B cell (primary cell): Measurements from ENCODE around the gene ATAD2B. TPM values are rescaled to one million over a fixed set of nuclear protein-coding genes. Genes with fewer than 3 reads are reported as not detected.

ENCODE experiments used
- ATAC-seq: fragments of 200-7000 bp; cut with Tn5 transposase; one replicate; pipeline ENCODE4 v1.10.0; 2021; ENCODE audit warnings: low read depth, mild to moderate bottlenecking, moderate number of reproducible peaks, moderate library complexity
- CTCF ChIA-PET: fragments of 350-600 bp; sonication (Branson Sonifier 250); formaldehyde crosslinking; loops from one replicate; lab custom pipeline; 2021; ENCODE audit warnings: antibody characterized with exemption, inconsistent platforms; lab: Charles Lee
- POLR2A ChIA-PET: fragments of 350-600 bp; sonication (Branson Sonifier 250); formaldehyde crosslinking; loops from one replicate; lab custom pipeline; 2021; ENCODE audit warnings: antibody characterized with exemption; lab: Charles Lee
- DNase-seq: peaks from one replicate; pipeline ENCODE4 v3.0.0; 2013
- H2AFZ ChIP-seq: 2 replicates; pipeline ENCODE4 v1.6.1; 2012; ENCODE audit warnings: mild to moderate bottlenecking, low read depth, low read length; ENCODE audit not compliant: insufficient read depth, poor library complexity, severe bottlenecking
- H3K27ac ChIP-seq, 2 donors: 1 replicate in 1 of 2; 2 replicates in 1 of 2; pipeline ENCODE4 v1.5.1; 2012 to 2013; ENCODE audit warnings: low read length in 2 of 2, mild to moderate bottlenecking in 2 of 2, moderate library complexity in 1 of 2
- H3K27me3 ChIP-seq, 4 experiments: fragments of 200-600 bp in 1 of 4; sonication (generic) in 1 of 4; replicated peaks in 1 of 4; 1 replicate in 2 of 4; 2 replicates in 2 of 4; pipeline versions ENCODE4 v1.6.1 to v1.7.0; 2013 to 2016; ENCODE audit warnings: low read length in 3 of 4, mild to moderate bottlenecking in 2 of 4, mixed read lengths in 1 of 4, moderate library complexity in 1 of 4; ENCODE audit not compliant: insufficient read depth in 4 of 4, control insufficient read depth in 3 of 4; ENCODE audit errors: control extremely low read depth in 1 of 4
- H3K36me3 ChIP-seq, 2 experiments: replicated peaks in 1 of 2; 1 replicate in 1 of 2; 2 replicates in 1 of 2; pipeline versions ENCODE4 v1.6.1 to v1.7.1; 2013; ENCODE audit warnings: low read length in 1 of 2; ENCODE audit not compliant: insufficient read depth in 2 of 2, control insufficient read depth in 1 of 2; ENCODE audit errors: control extremely low read depth in 1 of 2, extremely low read depth in 1 of 2
- H3K4me1 ChIP-seq, 2 donors: fragments of 200-600 bp in 1 of 2; sonication (generic) in 1 of 2; 1 replicate in 1 of 2; 2 replicates in 1 of 2; pipeline versions ENCODE4 v1.5.1 to v1.6.1; 2013 to 2017; ENCODE audit warnings: low read length in 2 of 2; ENCODE audit not compliant: control insufficient read depth in 2 of 2, insufficient read depth in 2 of 2
- H3K4me2 ChIP-seq: replicated peaks from 2 replicates; pipeline ENCODE3; 2012; ENCODE audit warnings: mild to moderate bottlenecking, low read depth, low read length; ENCODE audit not compliant: poor library complexity, severe bottlenecking
- H3K4me3 ChIP-seq, 5 experiments: fragments of 200-600 bp in 1 of 5; sonication (generic) in 1 of 5; 1 replicate in 3 of 5; 2 replicates in 2 of 5; pipeline versions ENCODE4 v1.5.1 to v1.7.0; 2011 to 2016; ENCODE audit warnings: low read length in 4 of 5, mild to moderate bottlenecking in 4 of 5, low read depth in 2 of 5, control low read depth in 1 of 5, moderate library complexity in 1 of 5; ENCODE audit not compliant: insufficient read depth in 1 of 5; ENCODE audit errors: control extremely low read depth in 1 of 5, extremely low read depth in 1 of 5
- H3K79me2 ChIP-seq: fragments of 200-600 bp; sonication (generic); one replicate; pipeline ENCODE4 v1.6.0; 2016; ENCODE audit warnings: low read length; ENCODE audit not compliant: control insufficient read depth, insufficient read depth
- H3K9ac ChIP-seq: fragments of 200-600 bp; sonication (generic); 2 replicates; pipeline ENCODE4 v1.6.1; 2017; ENCODE audit warnings: mild to moderate bottlenecking, low read length, moderate library complexity
- H3K9me3 ChIP-seq, 3 donors: one replicate each; pipeline versions ENCODE4 v1.6.1 to v1.7.1; 2013; ENCODE audit warnings: low read length in 2 of 3; ENCODE audit not compliant: control insufficient read depth in 2 of 3, insufficient read depth in 1 of 3; ENCODE audit errors: control extremely low read depth in 1 of 3
- H4K20me1 ChIP-seq: 2 replicates; pipeline ENCODE4 v1.6.0; 2012; ENCODE audit warnings: mild to moderate bottlenecking, low read length; ENCODE audit not compliant: insufficient read depth, control insufficient read depth, poor library complexity, severe bottlenecking
- H3K27ac Mint-ChIP-seq: one replicate; pipeline ENCODE4 v1.8.0; 2021; ENCODE audit warnings: mixed read lengths
- H3K27me3 Mint-ChIP-seq: one replicate; pipeline ENCODE4 v1.8.0; 2021; ENCODE audit warnings: mixed read lengths
- H3K4me1 Mint-ChIP-seq: one replicate; pipeline ENCODE4 v1.8.0; 2021; ENCODE audit warnings: mixed read lengths
- H3K4me3 Mint-ChIP-seq: one replicate; pipeline ENCODE4 v1.8.0; 2021; ENCODE audit warnings: mixed read lengths
- H3K9me3 Mint-ChIP-seq: one replicate; pipeline ENCODE4 v1.8.0; 2022; ENCODE audit warnings: mixed read lengths; ENCODE audit not compliant: insufficient read depth
- EZH2 ChIP-seq: IDR thresholded peaks from 2 replicates; pipeline ENCODE4 v1.6.1; 2012; ENCODE audit warnings: borderline replicate concordance, low read depth, mild to moderate bottlenecking, moderate library complexity, low read length; ENCODE audit not compliant: insufficient read depth, poor library complexity, severe bottlenecking
- WGBS: methylation state at CpG from one replicate; pipeline ENCODE4 v1.1.5; 2013; ENCODE audit warnings: missing lambda C conversion rate; ENCODE audit not compliant: insufficient coverage; 5-methylcytosine and 5-hydroxymethylcytosine counted together
- intact Hi-C: fragments of 100-400 bp; cut with micrococcal nuclease; formaldehyde crosslinking; loops from one replicate; pipeline ENCODE4 v1.10.0; 2022
- polyA plus RNA-seq: library from polyadenylated mRNA; depleted of rRNA; stranded (reverse); fragments of >200 nt; gene quantifications from 2 replicates; pipeline ENCODE4 v1.2.3, GENCODE V29; 2012
- total RNA-seq, 2 donors: library from RNA; stranded (reverse); fragments of 120-200 nt in 1 of 2; gene quantifications; 1 replicate in 1 of 2; 2 replicates in 1 of 2; pipeline versions ENCODE4 v1.2.3 to v1.2.4, GENCODE V29; 2013 to 2022
- TF ChIP-seq, protein P1 (sequence below): fragments of 200-600 bp; IDR thresholded peaks from one replicate; pipeline ENCODE4 v1.8.0; 2022; ENCODE audit warnings: antibody characterized with exemption, mild to moderate bottlenecking

ATAD2B gene
- total and polyA plus RNA-seq, 2 donors (not counting 1 experiment from before 2014, with no cell fraction given) = 5.1 to 90.8 TPM

DNA sequence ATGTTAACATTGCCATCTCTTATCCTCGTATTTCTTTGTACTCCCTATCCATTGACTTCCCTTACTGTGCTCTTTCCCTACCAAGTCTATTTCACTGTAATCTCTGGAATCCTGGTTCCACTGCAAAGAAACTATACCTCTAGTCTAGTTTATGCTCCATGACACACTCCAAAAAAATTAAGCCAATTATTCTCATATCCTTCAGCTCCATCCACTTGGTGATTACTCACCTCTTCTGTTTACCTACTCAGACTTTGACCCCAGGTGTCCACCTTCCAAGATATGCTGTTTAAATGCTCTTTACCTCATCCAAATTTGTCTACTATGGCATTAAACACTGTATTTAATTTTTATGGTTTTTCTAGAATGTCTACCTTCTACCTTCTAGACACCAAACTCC, 137.9 kb downstream of the ATAD2B start:
- Mint-ChIP-seq H3K4me1 (peaks cover 20% of the 10 kb centered on the region), H3K27ac (no peak overlapping the region), H3K27me3 (no peaks in the 10 kb centered on the region), H3K4me3 (no peak overlapping the region), H3K9me3 (no peaks in the 10 kb centered on the region)
- Histone ChIP-seq H3K36me3 (peaks cover 6 to 21% of the 10 kb centered on the region in 2 experiments), H3K9me3 (no peaks in the 10 kb centered on the region), H3K4me1 (peaks cover 5 to 9% of the 10 kb centered on the region in 2 donors), H3K4me3 (no peak overlapping the region), H3K9ac (no peak overlapping the region), H3K79me2 (no peaks in the 10 kb centered on the region), H4K20me1 (no peaks in the 10 kb centered on the region), H3K4me2 (no peak overlapping the region), H2AFZ (no peak overlapping the region), H3K27me3 (no peaks in the 10 kb centered on the region), H3K27ac (no peak overlapping the region)
- ATAC-seq = no peak
- intact Hi-C loops = no loop called here
- TF ChIP-seq, protein P1, sequence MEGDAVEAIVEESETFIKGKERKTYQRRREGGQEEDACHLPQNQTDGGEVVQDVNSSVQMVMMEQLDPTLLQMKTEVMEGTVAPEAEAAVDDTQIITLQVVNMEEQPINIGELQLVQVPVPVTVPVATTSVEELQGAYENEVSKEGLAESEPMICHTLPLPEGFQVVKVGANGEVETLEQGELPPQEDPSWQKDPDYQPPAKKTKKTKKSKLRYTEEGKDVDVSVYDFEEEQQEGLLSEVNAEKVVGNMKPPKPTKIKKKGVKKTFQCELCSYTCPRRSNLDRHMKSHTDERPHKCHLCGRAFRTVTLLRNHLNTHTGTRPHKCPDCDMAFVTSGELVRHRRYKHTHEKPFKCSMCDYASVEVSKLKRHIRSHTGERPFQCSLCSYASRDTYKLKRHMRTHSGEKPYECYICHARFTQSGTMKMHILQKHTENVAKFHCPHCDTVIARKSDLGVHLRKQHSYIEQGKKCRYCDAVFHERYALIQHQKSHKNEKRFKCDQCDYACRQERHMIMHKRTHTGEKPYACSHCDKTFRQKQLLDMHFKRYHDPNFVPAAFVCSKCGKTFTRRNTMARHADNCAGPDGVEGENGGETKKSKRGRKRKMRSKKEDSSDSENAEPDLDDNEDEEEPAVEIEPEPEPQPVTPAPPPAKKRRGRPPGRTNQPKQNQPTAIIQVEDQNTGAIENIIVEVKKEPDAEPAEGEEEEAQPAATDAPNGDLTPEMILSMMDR = no peak
- no peak for TF ChIP-seq EZH2
- no peak for DNase-seq
- 100% methylated on average over 1 of the region's 1 CpG for WGBS
- ChIA-PET CTCF (no interaction called here), POLR2A (interaction anchor here (0.7 kb wide), 1 partner anchor 14 kb away, joined by 3 read pairs; no protein-coding TSS in a partner anchor)

DNA sequence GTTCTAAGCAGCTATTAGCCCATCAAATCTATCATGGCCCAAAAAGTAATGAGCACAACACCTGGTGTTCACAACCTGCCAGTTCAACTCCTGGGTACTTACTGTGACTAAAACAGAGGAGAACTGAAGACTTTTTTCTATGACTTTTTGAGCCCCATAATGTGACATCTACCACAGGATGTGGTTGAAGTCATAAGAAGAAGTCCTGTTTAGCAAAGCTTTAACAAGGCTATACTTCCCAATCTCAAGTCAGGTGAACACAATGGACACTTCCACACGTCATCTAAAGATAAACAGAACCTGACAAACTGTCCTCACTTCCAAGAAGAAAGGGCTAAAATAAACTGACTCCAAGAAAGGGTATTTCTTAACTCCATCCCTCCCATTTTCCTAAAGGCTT, 138.8 kb downstream of the ATAD2B start:
- H3K4me1 ChIP-seq = peaks cover 5 to 9% of the 10 kb centered on the region in 2 donors
- H3K4me3 ChIP-seq = no peak overlapping the region
- H4K20me1 ChIP-seq = no peaks in the 10 kb centered on the region
- H3K9me3 Mint-ChIP-seq = no peaks in the 10 kb centered on the region
- no peaks in the 10 kb centered on the region for H3K9me3 ChIP-seq
- DNase-seq = peak; percentile 60
- CTCF ChIA-PET = no interaction called here
- H3K27me3 ChIP-seq = no peaks in the 10 kb centered on the region
- POLR2A ChIA-PET = no interaction called here
- H3K4me3 Mint-ChIP-seq = no peak overlapping the region
- H3K36me3 ChIP-seq = peaks cover 5 to 21% of the 10 kb centered on the region in 2 experiments
- intact Hi-C loops = no loop called here
- peaks cover 20% of the 10 kb centered on the region for H3K4me1 Mint-ChIP-seq
- H3K79me2 ChIP-seq = no peaks in the 10 kb centered on the region
- ATAC-seq = peak; percentile 47
- H3K4me2 ChIP-seq = no peak overlapping the region
- peak overlapping the region; percentile 72 for H3K27ac Mint-ChIP-seq
- H3K27ac ChIP-seq = peak overlapping the region in 1 of 2 donors; percentile 57
- no peaks in the 10 kb centered on the region for H3K27me3 Mint-ChIP-seq
- H2AFZ ChIP-seq = no peak overlapping the region
- TF ChIP-seq, protein P1 = no peak
- no peak for TF ChIP-seq EZH2
- WGBS = 0% methylated on average over 1 of the region's 1 CpG
- no peak overlapping the region for H3K9ac ChIP-seq
